RWPE1 (cell line): Measurements from ENCODE around the gene RIPOR3.
"Not testable (repeated sequence)": the region's sequence is repeated elsewhere in the genome, so short reads cannot be mapped to it uniquely, and the experiment has no call there.

ENCODE experiments used
- CTCF ChIA-PET: fragments of 350-600 bp; sonication (Branson Sonifier 250); formaldehyde crosslinking; extraction: SDS; loops from one replicate; lab custom pipeline; 2021; lab: Yijun Ruan, JAX
- POLR2A ChIA-PET: fragments of 400-600 bp; formaldehyde crosslinking; extraction: SDS; loops from one replicate; lab custom pipeline; 2020; ENCODE audit warnings: antibody characterized with exemption; ENCODE audit not compliant: low non-redundant PET; lab: Yijun Ruan, JAX
- DNase-seq: peaks from one replicate; pipeline ENCODE4 v3.0.0; 2012; ENCODE audit warnings: low spot score
- H3K27ac ChIP-seq: fragments of 450-650 bp; 2 replicates; pipeline ENCODE4 v1.5.1; 2017
- TF ChIP-seq, protein P1 (sequence below): fragments of 450-650 bp; conservative IDR thresholded peaks from 2 replicates; pipeline ENCODE4 v1.5.1; 2017; ENCODE audit warnings: low read depth, mild to moderate bottlenecking

The RIPOR3 gene

DNA sequence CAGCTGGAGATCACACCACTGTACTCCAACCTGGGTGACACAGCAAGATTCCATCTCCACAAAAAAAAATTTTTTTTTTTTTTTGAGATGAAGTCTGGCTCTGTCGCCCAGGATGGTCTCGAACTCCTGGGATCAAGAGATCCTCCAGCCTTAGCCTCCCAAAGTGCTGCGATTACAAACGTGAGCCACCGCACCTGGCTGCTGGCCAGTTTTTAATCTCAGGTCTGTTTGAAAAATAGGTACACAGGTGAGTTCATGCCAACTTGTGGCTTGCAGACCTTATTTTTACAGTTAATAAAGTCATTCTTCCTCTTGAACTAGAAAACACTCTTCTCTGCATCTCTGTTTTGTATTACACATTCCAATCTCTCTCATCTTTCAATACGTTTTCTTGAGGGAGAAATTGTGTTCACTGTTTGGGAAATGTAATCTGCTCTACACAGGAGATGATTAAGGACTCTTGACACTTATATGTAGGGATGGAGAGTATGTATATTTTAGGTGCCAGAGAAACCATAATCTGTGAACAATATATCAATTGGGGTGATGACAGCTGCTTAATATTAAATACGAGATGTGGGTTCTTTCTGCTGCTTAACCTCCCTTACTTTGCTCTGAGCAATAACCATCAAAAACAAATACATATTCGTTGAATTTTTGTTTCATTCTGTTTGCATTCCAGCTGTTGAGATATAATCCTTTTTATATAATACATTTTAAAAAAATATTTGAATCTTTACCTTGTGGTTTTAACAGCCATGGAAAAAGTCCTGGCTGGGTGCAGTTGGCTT lies 17.7 kb upstream of the RIPOR3 start:
- POLR2A ChIA-PET = no interaction called here
- H3K27ac ChIP-seq = no peak overlapping the region
- CTCF ChIA-PET = interaction anchor here (1.5 to 2.4 kb wide), 2 partner anchors 14 to 46 kb away, joined by 3 to 6 read pairs; no protein-coding TSS in a partner anchor
- DNase-seq = no peak
- TF ChIP-seq, protein P1, sequence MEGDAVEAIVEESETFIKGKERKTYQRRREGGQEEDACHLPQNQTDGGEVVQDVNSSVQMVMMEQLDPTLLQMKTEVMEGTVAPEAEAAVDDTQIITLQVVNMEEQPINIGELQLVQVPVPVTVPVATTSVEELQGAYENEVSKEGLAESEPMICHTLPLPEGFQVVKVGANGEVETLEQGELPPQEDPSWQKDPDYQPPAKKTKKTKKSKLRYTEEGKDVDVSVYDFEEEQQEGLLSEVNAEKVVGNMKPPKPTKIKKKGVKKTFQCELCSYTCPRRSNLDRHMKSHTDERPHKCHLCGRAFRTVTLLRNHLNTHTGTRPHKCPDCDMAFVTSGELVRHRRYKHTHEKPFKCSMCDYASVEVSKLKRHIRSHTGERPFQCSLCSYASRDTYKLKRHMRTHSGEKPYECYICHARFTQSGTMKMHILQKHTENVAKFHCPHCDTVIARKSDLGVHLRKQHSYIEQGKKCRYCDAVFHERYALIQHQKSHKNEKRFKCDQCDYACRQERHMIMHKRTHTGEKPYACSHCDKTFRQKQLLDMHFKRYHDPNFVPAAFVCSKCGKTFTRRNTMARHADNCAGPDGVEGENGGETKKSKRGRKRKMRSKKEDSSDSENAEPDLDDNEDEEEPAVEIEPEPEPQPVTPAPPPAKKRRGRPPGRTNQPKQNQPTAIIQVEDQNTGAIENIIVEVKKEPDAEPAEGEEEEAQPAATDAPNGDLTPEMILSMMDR = no peak

DNA sequence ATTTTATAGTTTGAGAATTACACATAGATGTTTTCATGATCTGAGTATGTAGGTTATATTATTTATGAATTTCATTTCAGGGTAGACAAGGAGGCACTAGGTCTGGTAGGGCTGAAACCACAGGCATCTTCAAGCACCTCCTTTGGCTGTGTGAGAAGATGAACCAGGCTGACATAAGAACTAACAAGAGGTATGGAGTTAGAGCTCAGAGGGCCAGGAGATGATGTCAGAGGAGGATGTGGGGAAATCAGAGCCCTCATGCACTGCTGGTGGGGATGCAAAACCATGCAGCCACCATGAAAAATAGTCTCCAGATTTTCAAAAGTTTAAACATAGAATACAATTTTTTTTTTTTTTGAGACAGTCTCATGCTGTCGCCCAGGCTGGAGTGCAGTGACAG lies 13.6 kb upstream of the RIPOR3 start:
- ChIA-PET CTCF (interaction anchor here (0.6 kb wide), 1 partner anchor 138 kb away, joined by 3 read pairs; no protein-coding TSS in a partner anchor), POLR2A (no interaction called here)
- no peak overlapping the region for H3K27ac ChIP-seq
- no peak for DNase-seq
- TF ChIP-seq, protein P1 = no peak

DNA sequence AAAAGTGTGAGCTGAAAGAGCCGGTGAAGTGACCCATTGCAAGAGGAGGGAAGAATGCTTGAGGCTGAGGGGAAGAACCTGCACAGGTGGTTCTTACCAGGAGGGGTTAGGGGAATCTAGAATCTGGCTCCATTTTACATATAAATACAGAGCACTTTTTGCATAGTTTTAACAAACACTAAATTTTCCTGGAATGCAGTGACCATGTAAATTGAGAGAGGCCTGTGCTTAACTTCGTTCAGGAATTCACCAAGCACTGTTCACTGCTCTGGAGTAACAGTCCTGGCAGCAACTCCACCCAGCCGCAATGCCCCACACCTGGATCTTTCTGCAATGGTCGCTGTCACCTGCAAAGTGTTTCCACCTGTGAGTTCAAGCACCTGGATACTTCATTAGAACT lies 13.2 kb upstream of the RIPOR3 start:
- no peak for DNase-seq
- ChIA-PET CTCF (interaction anchor here (0.6 to 1.4 kb wide), 2 partner anchors 45 to 137 kb away, joined by 3 to 4 read pairs; no protein-coding TSS in a partner anchor), POLR2A (no interaction called here)
- H3K27ac ChIP-seq = no peak overlapping the region
- TF ChIP-seq, protein P1 = no peak

DNA sequence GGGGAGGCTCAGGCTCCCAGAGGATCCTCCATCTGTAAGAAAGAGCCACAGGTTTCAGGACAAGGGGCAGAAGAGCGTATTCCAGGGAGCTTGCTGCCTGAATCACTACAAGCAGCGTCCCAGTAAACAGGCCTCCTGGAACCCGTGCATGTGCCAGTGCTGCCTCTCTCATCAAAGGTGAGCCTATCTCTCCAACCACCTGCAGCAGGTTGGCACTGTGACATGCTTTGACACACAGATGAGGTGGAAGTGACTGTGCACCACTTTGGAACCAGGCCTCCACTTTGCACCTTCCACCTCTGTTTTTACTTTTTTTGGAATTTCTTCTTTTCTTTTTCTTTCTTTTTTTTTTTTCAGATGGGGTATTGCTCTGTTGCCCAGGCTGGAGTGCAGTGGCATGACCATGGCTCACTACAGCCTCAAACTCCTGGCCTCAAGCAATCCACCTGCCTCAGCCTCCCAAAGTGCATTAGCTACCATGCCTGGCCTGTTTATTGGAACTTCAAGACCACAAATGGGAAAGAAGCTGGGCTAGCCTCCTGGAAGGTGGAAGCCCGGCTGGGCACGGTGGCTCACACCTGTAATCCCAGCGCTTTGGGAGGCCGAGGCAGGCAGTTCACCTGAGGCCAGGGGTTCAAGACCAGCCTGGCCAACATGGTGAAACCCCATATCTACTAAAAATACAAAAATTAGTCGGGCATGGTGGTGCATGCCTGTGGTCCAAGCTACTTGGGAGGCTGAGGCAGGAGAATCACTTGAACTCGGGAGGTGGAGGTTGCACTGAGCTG lies 12.5 kb upstream of the RIPOR3 start:
- ChIA-PET CTCF (interaction anchor here (0.6 to 1.4 kb wide), 3 partner anchors 45 to 682 kb away, joined by 3 to 4 read pairs (median 3); no protein-coding TSS in a partner anchor), POLR2A (interaction anchor here (0.5 kb wide), 1 partner anchor 63 kb away, joined by 3 read pairs; no protein-coding TSS in a partner anchor)
- not testable (repeated sequence) for DNase-seq, H3K27ac ChIP-seq

DNA sequence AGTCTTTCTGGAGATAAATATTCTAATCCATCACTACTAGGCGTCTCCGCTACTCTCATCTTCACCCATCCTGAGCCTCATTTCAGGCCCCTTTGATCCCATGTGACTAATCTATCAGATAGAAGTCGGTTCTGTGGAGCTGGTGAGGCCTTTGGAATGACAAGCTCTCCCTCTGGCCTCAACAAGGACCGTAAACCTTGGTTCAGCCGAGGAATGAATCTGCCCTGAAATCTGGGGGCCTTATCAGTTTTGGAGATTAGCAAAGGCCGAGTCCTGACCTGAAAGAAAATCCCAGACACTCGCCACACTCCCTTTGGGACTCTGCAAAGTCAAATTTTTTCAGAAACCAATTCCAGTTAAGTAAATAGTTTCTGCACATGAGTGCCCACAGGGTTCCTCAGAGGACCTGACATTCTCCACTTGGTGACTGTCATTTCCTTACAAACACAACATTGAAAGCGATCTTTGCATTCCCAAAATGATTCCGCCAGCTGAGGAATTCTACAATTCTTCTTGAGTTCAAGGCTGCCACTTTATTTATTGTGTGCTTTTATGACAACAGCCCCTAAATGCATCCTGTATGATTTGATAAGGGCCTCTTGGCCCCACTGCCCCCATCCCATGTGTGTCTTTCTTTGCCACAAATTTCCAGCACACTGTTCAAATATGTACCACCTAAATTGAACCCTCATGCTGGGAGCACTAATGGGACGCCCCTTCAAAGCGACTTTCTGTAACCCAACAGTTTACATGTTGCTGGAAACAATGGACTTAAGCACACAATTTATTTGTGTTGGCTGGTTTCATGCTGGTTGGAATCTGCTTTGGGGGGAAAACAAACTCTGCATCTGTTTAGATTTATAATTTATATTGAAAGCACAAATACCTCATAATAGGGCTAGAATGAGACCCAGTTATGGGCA lies 10.0 kb upstream of the RIPOR3 start:
- ChIA-PET CTCF (interaction anchor here (0.6 kb wide), 1 partner anchor 595 kb away, joined by 5 read pairs; no protein-coding TSS in a partner anchor), POLR2A (no interaction called here)
- TF ChIP-seq, protein P1 = no peak
- DNase-seq = no peak
- H3K27ac ChIP-seq = no peak overlapping the region

DNA sequence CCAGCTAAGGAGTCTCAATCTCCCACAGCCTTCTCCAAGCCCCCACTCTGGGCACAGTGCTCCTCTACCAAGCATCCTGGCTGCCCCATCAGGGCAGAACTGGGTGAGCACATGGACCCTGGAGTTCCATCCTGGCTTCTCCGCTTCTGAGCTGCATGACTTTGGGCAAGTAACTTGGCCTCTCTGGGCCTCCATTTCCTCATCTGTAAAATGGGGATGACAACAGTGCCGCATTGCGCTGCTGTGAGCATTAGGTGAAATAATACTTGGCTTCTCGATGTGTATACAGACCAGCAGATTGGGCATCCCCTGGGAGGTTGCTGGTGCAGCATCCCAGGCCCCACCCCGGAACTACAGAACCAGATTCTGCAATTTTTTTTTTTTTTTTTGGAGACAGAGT lies 8.3 kb upstream of the RIPOR3 start:
- no peak overlapping the region for H3K27ac ChIP-seq
- TF ChIP-seq, protein P1 = no peak
- ChIA-PET CTCF (no interaction called here), POLR2A (no interaction called here)
- DNase-seq = no peak

DNA sequence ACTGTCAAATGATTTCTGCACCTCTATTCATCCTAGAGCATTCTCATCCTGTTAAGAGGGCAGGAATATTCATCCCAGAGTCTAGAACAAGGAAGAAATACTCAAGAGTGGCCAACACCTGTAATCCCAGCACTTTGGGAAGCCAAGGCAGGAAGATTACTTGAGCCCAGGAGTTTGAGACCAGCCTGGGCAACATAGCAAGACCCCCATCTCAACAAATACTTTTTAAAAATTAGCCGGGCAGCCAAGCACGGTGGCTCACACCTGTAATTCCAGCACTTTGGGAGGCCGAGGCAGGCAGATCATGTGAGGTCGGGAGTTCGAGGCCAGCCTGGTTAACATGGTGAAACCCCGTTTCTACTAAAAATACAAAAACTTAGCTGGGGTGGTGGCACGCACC lies 6.9 kb upstream of the RIPOR3 start:
- CTCF ChIA-PET, H3K27ac ChIP-seq, POLR2A ChIA-PET, DNase-seq: not testable (repeated sequence)
